ENCODE data around the gene MSH3.

DNA sequence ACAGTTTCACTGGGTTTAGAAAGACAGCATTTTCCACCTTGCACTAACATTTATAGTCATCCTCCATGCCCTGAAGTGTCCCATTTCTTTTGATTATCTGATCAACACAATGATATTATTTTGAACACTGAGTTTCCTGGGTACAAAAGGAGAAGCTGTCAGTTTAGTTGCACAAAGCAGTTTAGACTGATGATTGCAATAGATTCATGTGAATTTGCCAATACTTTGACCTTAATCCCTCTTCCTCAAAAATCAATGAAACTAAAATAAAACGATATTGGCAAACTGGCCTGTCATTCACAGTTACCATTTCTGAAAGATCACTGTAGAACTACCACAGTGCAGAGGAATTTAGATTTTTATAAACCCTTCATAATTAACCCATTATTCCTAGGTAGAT is 271.5 kb downstream of the MSH3 start:
- TF ChIP-seq, protein P1, sequence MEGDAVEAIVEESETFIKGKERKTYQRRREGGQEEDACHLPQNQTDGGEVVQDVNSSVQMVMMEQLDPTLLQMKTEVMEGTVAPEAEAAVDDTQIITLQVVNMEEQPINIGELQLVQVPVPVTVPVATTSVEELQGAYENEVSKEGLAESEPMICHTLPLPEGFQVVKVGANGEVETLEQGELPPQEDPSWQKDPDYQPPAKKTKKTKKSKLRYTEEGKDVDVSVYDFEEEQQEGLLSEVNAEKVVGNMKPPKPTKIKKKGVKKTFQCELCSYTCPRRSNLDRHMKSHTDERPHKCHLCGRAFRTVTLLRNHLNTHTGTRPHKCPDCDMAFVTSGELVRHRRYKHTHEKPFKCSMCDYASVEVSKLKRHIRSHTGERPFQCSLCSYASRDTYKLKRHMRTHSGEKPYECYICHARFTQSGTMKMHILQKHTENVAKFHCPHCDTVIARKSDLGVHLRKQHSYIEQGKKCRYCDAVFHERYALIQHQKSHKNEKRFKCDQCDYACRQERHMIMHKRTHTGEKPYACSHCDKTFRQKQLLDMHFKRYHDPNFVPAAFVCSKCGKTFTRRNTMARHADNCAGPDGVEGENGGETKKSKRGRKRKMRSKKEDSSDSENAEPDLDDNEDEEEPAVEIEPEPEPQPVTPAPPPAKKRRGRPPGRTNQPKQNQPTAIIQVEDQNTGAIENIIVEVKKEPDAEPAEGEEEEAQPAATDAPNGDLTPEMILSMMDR (IDR thresholded peaks at IDR 0.05; ENCODE audit: low read depth, low read length, poor library complexity, severe bottlenecking) = no peak
- TF ChIP-seq EZH2phosphoT487 (IDR thresholded peaks at IDR 0.05; ENCODE audit: borderline replicate concordance, low read length) = no peak
